Caco-2 (cell line): ENCODE results near the gene CYP2S1. TPM values are rescaled to one million over a fixed set of nuclear protein-coding genes. Genes with fewer than 3 reads are reported as not detected.
"Not testable (repeated sequence)": the region's sequence is repeated elsewhere in the genome, so short reads cannot be mapped to it uniquely, and the experiment has no call there.

Source experiments
- BruUV-seq: library from RNA; stranded (reverse); fragments of 400-500 nt; replicated peaks from 2 replicates; lab custom pipeline; 2021; lab: Mats Ljungman, UMichigan
- CTCF ChIA-PET: fragments of 300-600 bp; sonication (Branson Sonifier 250); formaldehyde crosslinking; loops from one replicate; lab custom pipeline; 2022; ENCODE audit warnings: antibody characterized with exemption; lab: Charles Lee
- POLR2A ChIA-PET: fragments of 300-600 bp; sonication (Branson Sonifier 250); formaldehyde crosslinking; loops from one replicate; lab custom pipeline; 2022; ENCODE audit warnings: antibody characterized with exemption; lab: Charles Lee
- DNase-seq, 2 experiments: peaks; one replicate each; pipeline versions ENCODE4 v3.0.0 to v3.0.0-alpha.2; 2020 to 2022
- H3K27me3 ChIP-seq: replicated peaks from 2 replicates; pipeline ENCODE4 v1.6.0; 2011; ENCODE audit warnings: low read length; ENCODE audit not compliant: control insufficient read depth, insufficient read depth
- H3K36me3 ChIP-seq: 2 replicates; pipeline ENCODE4 v1.5.1; 2011; ENCODE audit warnings: low read length; ENCODE audit not compliant: control insufficient read depth, insufficient read depth
- H3K4me1 ChIP-seq: fragments of 250-450 bp; sonication (Bioruptor Pico); 2 replicates; pipeline ENCODE4 v1.5.1; 2020; ENCODE audit warnings: mild to moderate bottlenecking
- H3K4me3 ChIP-seq: 2 replicates; pipeline ENCODE4 v1.5.1; 2011; ENCODE audit warnings: low read depth, mild to moderate bottlenecking, control low read depth, low read length
- H3K9me3 ChIP-seq: fragments of 250-450 bp; sonication (Bioruptor Pico); 2 replicates; pipeline ENCODE4 v1.5.1; 2020; ENCODE audit warnings: mild to moderate bottlenecking, moderate library complexity
- H3K27ac Mint-ChIP-seq: one replicate; pipeline ENCODE4 v1.8.0; 2022; ENCODE audit warnings: mixed read lengths; ENCODE audit not compliant: unreplicated experiment
- H3K27me3 Mint-ChIP-seq: one replicate; pipeline ENCODE4 v1.8.0; 2022; ENCODE audit warnings: mixed read lengths; ENCODE audit not compliant: insufficient read depth, unreplicated experiment
- H3K36me3 Mint-ChIP-seq: one replicate; pipeline ENCODE4 v1.8.0; 2022; ENCODE audit warnings: mild to moderate bottlenecking, mixed read lengths; ENCODE audit not compliant: insufficient read depth, unreplicated experiment
- H3K4me1 Mint-ChIP-seq: one replicate; pipeline ENCODE4 v1.8.0; 2022; ENCODE audit warnings: low read depth, mixed read lengths; ENCODE audit not compliant: unreplicated experiment
- H3K4me3 Mint-ChIP-seq: one replicate; pipeline ENCODE4 v1.8.0; 2022; ENCODE audit warnings: mild to moderate bottlenecking, moderate library complexity, mixed read lengths; ENCODE audit not compliant: unreplicated experiment
- H3K9me3 Mint-ChIP-seq: one replicate; pipeline ENCODE4 v1.8.0; 2022; ENCODE audit warnings: mixed read lengths; ENCODE audit not compliant: unreplicated experiment
- CTCF ChIP-seq, 2 experiments: fragments of 200-600 bp in 1 of 2; IDR thresholded peaks; 1 replicate in 1 of 2; 2 replicates in 1 of 2; pipeline versions ENCODE4 v1.5.1 to v1.8.0; 2011 to 2022; ENCODE audit warnings: antibody characterized with exemption in 1 of 2, control low read depth in 1 of 2, inconsistent platforms in 1 of 2, low read depth in 1 of 2, low read length in 1 of 2, mild to moderate bottlenecking in 1 of 2, moderate library complexity in 1 of 2; ENCODE audit not compliant: insufficient read depth in 1 of 2, severe bottlenecking in 1 of 2, unreplicated experiment in 1 of 2
- intact Hi-C: fragments of 100-400 bp; cut with micrococcal nuclease; formaldehyde crosslinking; loops from one replicate; pipeline ENCODE4 v1.10.0; 2022; ENCODE audit not compliant: unreplicated experiment
- total RNA-seq: library from RNA; stranded (reverse); gene quantifications from 2 replicates; pipeline ENCODE4 v1.2.3, GENCODE V29; 2022

The CYP2S1 gene
- total RNA-seq, 1 experiment from 2014 or later: 56.0 TPM

GRCh38 chr19:41149831-41150230 lies 43.2 kb upstream of the CYP2S1 start:
- POLR2A ChIA-PET: no interaction called here
- no peaks in the 10 kb centered on the region for H3K36me3 Mint-ChIP-seq
- no peak overlapping the region for H3K27ac Mint-ChIP-seq
- intact Hi-C loops: no loop called here
- no peak for DNase-seq
- Histone ChIP-seq H3K36me3 (no peaks in the 10 kb centered on the region), H3K27me3 (no peaks in the 10 kb centered on the region), H3K4me1 (no peaks in the 10 kb centered on the region), H3K9me3 (no peaks in the 10 kb centered on the region), H3K4me3 (no peak overlapping the region)
- no TSS peak for BruUV-seq
- CTCF ChIA-PET: no interaction called here
- no peaks in the 10 kb centered on the region for H3K4me1 Mint-ChIP-seq
- H3K27me3 Mint-ChIP-seq: no peaks in the 10 kb centered on the region
- no peaks in the 10 kb centered on the region for H3K9me3 Mint-ChIP-seq
- H3K4me3 Mint-ChIP-seq: no peak overlapping the region
- TF ChIP-seq CTCF (IDR thresholded peaks at IDR 0.05; ENCODE audit: insufficient read depth in 1 of 2, low read depth in 1 of 2, low read length in 1 of 2, severe bottlenecking in 1 of 2, unreplicated experiment in 1 of 2): no peak

GRCh38 chr19:41150986-41151385 lies 42.0 kb upstream of the CYP2S1 start:
- H3K4me1 ChIP-seq, H3K4me1 Mint-ChIP-seq, H3K36me3 Mint-ChIP-seq, H3K27me3 ChIP-seq, intact Hi-C loops, DNase-seq, H3K36me3 ChIP-seq, H3K4me3 ChIP-seq, BruUV-seq, CTCF ChIA-PET, H3K27ac Mint-ChIP-seq, H3K4me3 Mint-ChIP-seq, H3K27me3 Mint-ChIP-seq, H3K9me3 Mint-ChIP-seq, H3K9me3 ChIP-seq: not testable (repeated sequence)
- POLR2A ChIA-PET: interaction anchor here (0.7 kb wide), 1 partner anchor 373 kb away, joined by 8 read pairs; the partner anchor contains the start of gene RAB4B

- CTCF ChIA-PET: no interaction called here
- POLR2A ChIA-PET: no interaction called here
- H3K4me1 Mint-ChIP-seq: peaks cover 11% of the 10 kb centered on the region
Measured at GRCh38 chr19:41154060-41154459, 39.0 kb upstream of the CYP2S1 start.

More at GRCh38 chr19:41154060-41154459, 39.0 kb upstream of the CYP2S1 start:
- TF ChIP-seq CTCF (IDR thresholded peaks at IDR 0.05; ENCODE audit: insufficient read depth in 1 of 2, low read depth in 1 of 2, low read length in 1 of 2, severe bottlenecking in 1 of 2, unreplicated experiment in 1 of 2): no peak
- intact Hi-C loops: no loop called here
- Histone ChIP-seq H3K4me3 (no peak overlapping the region), H3K4me1 (peaks cover 12% of the 10 kb centered on the region), H3K36me3 (no peaks in the 10 kb centered on the region), H3K27me3 (no peaks in the 10 kb centered on the region), H3K9me3 (no peaks in the 10 kb centered on the region)
- no peak overlapping the region for H3K27ac Mint-ChIP-seq
- H3K4me3 Mint-ChIP-seq: no peak overlapping the region
- BruUV-seq: no TSS peak
- H3K27me3 Mint-ChIP-seq: no peaks in the 10 kb centered on the region
- DNase-seq: no peak
- peaks cover 15% of the 10 kb centered on the region for H3K36me3 Mint-ChIP-seq
- no peaks in the 10 kb centered on the region for H3K9me3 Mint-ChIP-seq
